Activated naive CD8-positive, alpha-beta T cell (primary cell): ENCODE results near the gene DEXI.

ENCODE experiments used
- H3K27ac Mint-ChIP-seq: one replicate; pipeline ENCODE4 v1.8.0; 2021; ENCODE audit warnings: mixed read lengths
- H3K27me3 Mint-ChIP-seq: one replicate; pipeline ENCODE4 v1.8.0; 2021; ENCODE audit warnings: mixed read lengths
- H3K36me3 Mint-ChIP-seq: one replicate; pipeline ENCODE4 v1.8.0; 2021; ENCODE audit warnings: mixed read lengths
- H3K4me1 Mint-ChIP-seq: one replicate; pipeline ENCODE4 v1.8.0; 2021; ENCODE audit warnings: low read depth, mixed read lengths
- H3K4me3 Mint-ChIP-seq: one replicate; pipeline ENCODE4 v1.8.0; 2021; ENCODE audit warnings: mild to moderate bottlenecking, mixed read lengths
- H3K9me3 Mint-ChIP-seq: one replicate; pipeline ENCODE4 v1.8.0; 2021; ENCODE audit warnings: low read depth, mixed read lengths

The DEXI gene

GRCh38 chr16:10885246-10885645, 57.0 kb downstream of the DEXI start:
- Mint-ChIP-seq H3K4me1 (peaks cover 9% of the 10 kb centered on the region), H3K27me3 (peaks cover 12% of the 10 kb centered on the region), H3K27ac (no peak overlapping the region), H3K9me3 (no peaks in the 10 kb centered on the region), H3K4me3 (no peak overlapping the region), H3K36me3 (no peaks in the 10 kb centered on the region)

GRCh38 chr16:10883004-10883403, 59.3 kb downstream of the DEXI start:
- H3K4me1 Mint-ChIP-seq: peaks cover 24% of the 10 kb centered on the region
- no peak overlapping the region for H3K27ac Mint-ChIP-seq
- no peaks in the 10 kb centered on the region for H3K9me3 Mint-ChIP-seq
- peaks cover 16% of the 10 kb centered on the region for H3K27me3 Mint-ChIP-seq
- no peak overlapping the region for H3K4me3 Mint-ChIP-seq
- H3K36me3 Mint-ChIP-seq: no peaks in the 10 kb centered on the region

- H3K36me3 Mint-ChIP-seq: no peaks in the 10 kb centered on the region
- peaks cover 28% of the 10 kb centered on the region for H3K27me3 Mint-ChIP-seq
- H3K4me1 Mint-ChIP-seq: peaks cover 39% of the 10 kb centered on the region
- no peak overlapping the region for H3K27ac Mint-ChIP-seq
- no peak overlapping the region for H3K4me3 Mint-ChIP-seq
- H3K9me3 Mint-ChIP-seq: no peaks in the 10 kb centered on the region
Observed at GRCh38 chr16:10881479-10882030, 60.7 kb downstream of the DEXI start.

GRCh38 chr16:10880594-10881452, 61.4 kb downstream of the DEXI start:
- Mint-ChIP-seq H3K4me3 (no peak overlapping the region), H3K4me1 (peaks cover 42% of the 10 kb centered on the region), H3K27ac (no peak overlapping the region), H3K27me3 (peaks cover 34% of the 10 kb centered on the region), H3K9me3 (no peaks in the 10 kb centered on the region), H3K36me3 (no peaks in the 10 kb centered on the region)

- H3K27me3 Mint-ChIP-seq: peaks cover 38% of the 10 kb centered on the region
- H3K4me1 Mint-ChIP-seq: peaks cover 42% of the 10 kb centered on the region
- no peaks in the 10 kb centered on the region for H3K36me3 Mint-ChIP-seq
- H3K27ac Mint-ChIP-seq: no peak overlapping the region
- no peaks in the 10 kb centered on the region for H3K9me3 Mint-ChIP-seq
- peak overlapping the region; percentile 88 for H3K4me3 Mint-ChIP-seq
Observed at GRCh38 chr16:10879681-10880589, 62.3 kb downstream of the DEXI start.
